ENCODE measurements around the gene NPHP1.
A peak's percentile ranks its signal among the peaks of the same experiment; 100 is the strongest.
"Not testable (repeated sequence)": the region's sequence is repeated elsewhere in the genome, so short reads cannot be mapped to it uniquely, and the experiment has no call there.

Gene NPHP1

DNA sequence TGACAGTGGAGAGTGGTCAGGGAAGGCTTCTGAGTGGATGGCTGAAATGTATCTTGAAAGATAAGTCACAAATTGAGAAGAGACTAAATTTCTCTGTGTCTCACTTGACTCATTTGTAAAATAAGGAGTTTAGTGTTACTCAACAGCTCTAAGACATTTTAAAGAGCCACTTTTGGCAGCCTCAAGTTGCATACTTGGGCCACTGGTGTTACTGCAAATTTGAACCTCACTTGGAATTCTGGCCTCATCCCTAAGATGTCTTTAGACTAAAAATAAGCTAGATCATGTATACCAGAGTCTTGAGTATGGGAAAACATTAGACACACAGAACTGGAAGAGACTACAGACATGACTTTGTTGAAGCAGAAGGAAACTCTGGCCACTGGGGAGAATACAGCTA, 12.0 kb upstream of the NPHP1 start:
- Histone ChIP-seq H3K27me3 (ENCODE audit: control insufficient read depth, insufficient read depth, low read length) (peaks cover 3% of the 10 kb centered on the region), H3K36me3 (ENCODE audit: control insufficient read depth, insufficient read depth, low read length) (no peaks in the 10 kb centered on the region), H3K9ac (ENCODE audit: low read depth, low read length) (no peak overlapping the region), H3K4me3 (ENCODE audit: low read depth, low read length) (no peak overlapping the region), H3K4me1 (ENCODE audit: control insufficient read depth, insufficient read depth, low read length) (no peaks in the 10 kb centered on the region), H3K9me3 (ENCODE audit: control insufficient read depth, insufficient read depth, low read length) (no peaks in the 10 kb centered on the region)

DNA sequence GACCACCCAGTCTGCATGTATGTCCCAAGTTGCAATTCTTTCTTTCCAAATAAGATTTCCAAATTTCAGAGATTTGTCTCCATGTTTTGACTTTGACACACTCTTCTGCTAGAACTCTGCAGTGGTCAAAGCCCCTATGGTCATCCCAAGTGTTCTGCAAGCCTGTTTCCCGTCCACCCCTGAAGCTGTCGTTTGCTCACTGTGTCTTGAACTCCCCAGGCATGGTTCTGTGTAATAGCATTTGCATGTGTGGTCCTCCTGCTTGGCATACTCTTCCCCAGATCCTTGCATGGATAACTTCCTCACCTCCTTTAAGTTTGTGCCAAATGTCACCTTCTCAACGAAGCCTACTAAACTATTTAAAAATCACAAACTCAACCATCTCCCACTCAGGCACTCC, 11.4 kb upstream of the NPHP1 start:
- no peak overlapping the region for H3K4me3 ChIP-seq (ENCODE audit: low read depth, low read length)
- peaks cover 3% of the 10 kb centered on the region for H3K27me3 ChIP-seq (ENCODE audit: control insufficient read depth, insufficient read depth, low read length)
- no peaks in the 10 kb centered on the region for H3K9me3 ChIP-seq (ENCODE audit: control insufficient read depth, insufficient read depth, low read length)
- H3K4me1 ChIP-seq (ENCODE audit: control insufficient read depth, insufficient read depth, low read length) = no peaks in the 10 kb centered on the region
- no peak overlapping the region for H3K9ac ChIP-seq (ENCODE audit: low read depth, low read length)
- no peaks in the 10 kb centered on the region for H3K36me3 ChIP-seq (ENCODE audit: control insufficient read depth, insufficient read depth, low read length)

DNA sequence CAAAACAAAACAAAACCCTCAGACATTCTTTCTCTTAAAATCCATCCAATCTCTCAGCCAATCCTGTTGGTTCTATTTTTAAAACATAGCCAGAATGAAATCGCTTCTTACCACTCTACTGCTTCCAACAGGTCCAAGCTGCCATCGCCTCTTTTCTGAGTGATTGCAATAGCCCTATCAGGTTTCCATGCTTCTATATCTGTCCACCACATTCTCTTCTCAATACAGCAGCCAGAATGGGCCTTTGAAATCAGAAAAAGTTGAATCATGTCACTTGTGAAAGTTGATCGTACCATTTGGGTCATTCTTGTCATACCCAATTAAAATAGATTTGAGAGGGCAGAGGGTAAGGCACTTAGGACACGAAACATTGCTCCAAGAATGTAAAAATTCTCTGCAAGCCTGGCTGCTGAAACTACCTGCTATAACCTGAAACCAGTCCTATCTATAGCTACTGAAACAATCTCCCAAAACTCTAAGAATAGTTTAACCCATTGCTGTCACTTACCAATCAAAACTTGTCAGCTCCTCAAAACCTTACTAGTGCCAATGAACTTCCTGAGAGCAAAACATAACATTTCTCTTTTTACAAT, 10.8 kb upstream of the NPHP1 start:
- no peaks in the 10 kb centered on the region for H3K9me3 ChIP-seq (ENCODE audit: control insufficient read depth, insufficient read depth, low read length)
- no peak overlapping the region for H3K9ac ChIP-seq (ENCODE audit: low read depth, low read length)
- H3K27me3 ChIP-seq (ENCODE audit: control insufficient read depth, insufficient read depth, low read length) = peaks cover 3% of the 10 kb centered on the region
- H3K4me1 ChIP-seq (ENCODE audit: control insufficient read depth, insufficient read depth, low read length) = no peaks in the 10 kb centered on the region
- no peak overlapping the region for H3K4me3 ChIP-seq (ENCODE audit: low read depth, low read length)
- no peaks in the 10 kb centered on the region for H3K36me3 ChIP-seq (ENCODE audit: control insufficient read depth, insufficient read depth, low read length)

DNA sequence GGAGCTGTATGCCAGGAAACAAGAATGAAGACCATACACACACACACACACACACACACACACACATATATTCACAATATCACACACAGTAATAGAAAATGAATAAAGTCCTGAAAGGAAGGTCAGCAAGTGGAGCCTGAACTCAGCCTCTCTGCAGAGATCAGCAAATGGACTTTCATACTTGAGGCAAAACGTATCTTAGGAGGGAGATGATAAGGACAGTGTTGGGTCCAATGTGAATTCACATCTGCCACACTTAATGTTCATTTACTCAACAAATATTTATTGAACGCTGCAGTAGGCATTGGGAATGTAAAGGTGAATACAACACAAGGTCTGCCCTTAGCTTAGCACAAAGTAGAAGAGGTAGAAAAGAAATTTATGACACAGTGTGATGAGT, 10.3 kb upstream of the NPHP1 start:
- Histone ChIP-seq H3K27me3 (ENCODE audit: control insufficient read depth, insufficient read depth, low read length) (peaks cover 3% of the 10 kb centered on the region), H3K9me3 (ENCODE audit: control insufficient read depth, insufficient read depth, low read length) (no peaks in the 10 kb centered on the region), H3K36me3 (ENCODE audit: control insufficient read depth, insufficient read depth, low read length) (no peaks in the 10 kb centered on the region), H3K4me1 (ENCODE audit: control insufficient read depth, insufficient read depth, low read length) (no peaks in the 10 kb centered on the region), H3K4me3 (ENCODE audit: low read depth, low read length) (no peak overlapping the region), H3K9ac (ENCODE audit: low read depth, low read length) (no peak overlapping the region)

DNA sequence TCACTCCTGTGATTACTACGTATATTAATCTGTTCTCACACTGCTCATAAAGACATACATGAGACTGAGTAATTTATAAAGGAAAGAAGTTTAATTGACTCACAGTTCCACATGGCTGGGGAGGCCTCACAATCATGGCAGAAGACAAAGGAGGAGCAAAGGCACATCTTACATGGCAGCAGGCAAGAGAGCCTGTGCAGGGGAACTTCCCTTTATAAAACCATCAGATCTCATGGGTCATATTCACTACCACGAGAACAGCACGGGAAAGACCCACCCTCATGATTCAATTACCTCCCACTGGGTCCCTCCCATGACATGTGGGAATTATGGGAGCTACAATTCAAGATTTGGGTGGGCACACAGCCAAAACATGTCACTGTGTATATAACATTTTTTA, 8.7 kb upstream of the NPHP1 start:
- not testable (repeated sequence) for H3K27me3 ChIP-seq (ENCODE audit: control insufficient read depth, insufficient read depth, low read length); H3K9ac ChIP-seq (ENCODE audit: low read depth, low read length); H3K9me3 ChIP-seq (ENCODE audit: control insufficient read depth, insufficient read depth, low read length); H3K36me3 ChIP-seq (ENCODE audit: control insufficient read depth, insufficient read depth, low read length); H3K4me1 ChIP-seq (ENCODE audit: control insufficient read depth, insufficient read depth, low read length); H3K4me3 ChIP-seq (ENCODE audit: low read depth, low read length)

DNA sequence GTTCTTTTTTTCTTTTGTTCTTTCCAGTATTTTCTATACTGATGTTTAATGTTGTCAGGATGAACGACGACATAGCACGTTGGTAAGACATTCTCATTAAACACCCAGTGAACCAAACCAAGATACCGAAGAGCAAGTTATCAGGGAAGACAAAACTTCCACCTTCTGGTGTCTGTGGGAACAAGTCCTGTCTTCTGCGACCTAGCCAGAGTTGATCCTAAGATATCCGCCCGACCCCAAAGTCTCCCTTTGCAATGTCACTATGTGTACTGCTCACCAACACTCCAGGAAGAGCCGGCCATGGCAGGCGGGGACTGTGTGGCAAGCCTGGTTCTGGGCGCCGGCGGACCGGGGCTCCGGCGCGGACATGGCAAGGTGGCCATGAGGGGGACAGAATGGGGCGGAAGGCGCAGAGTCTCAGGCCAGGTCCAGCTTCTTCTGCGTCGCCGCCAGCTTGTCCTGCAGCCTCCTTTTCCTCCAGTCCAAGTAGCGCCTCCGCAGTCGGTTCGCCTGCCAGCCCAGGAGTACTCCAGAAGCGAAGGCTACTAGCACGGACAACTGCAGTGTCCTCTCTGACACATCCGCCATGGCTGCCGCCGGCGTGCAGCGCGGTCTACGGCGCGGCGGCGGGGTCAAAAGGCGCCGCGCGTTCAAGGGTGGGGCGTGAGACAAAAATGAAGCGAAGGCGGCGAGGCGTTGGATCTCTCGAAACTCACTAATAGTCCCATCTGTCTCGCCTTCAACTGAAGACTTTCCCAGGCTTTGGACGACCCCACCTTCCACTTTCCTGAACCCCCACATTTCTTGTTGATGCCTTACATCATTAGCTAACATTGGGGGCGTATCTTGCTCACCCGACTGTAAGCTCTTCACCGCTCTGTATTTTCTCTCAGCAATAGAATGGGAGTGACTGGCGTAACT, 7.4 kb upstream of the NPHP1 start, which contains the start of gene MTLN:
MTLN (minus strand) TSS at position 610 of the 921 bp plus-strand sequence; CDS start at position 588, 22 bp downstream.
- Histone ChIP-seq H3K4me3 (ENCODE audit: low read depth, low read length) (peak within 1 kb of the TSS; percentile 94), H3K27me3 (ENCODE audit: control insufficient read depth, insufficient read depth, low read length) (peaks cover 3% of the 10 kb centered on the region), H3K9me3 (ENCODE audit: control insufficient read depth, insufficient read depth, low read length) (no peaks in the 10 kb centered on the region), H3K4me1 (ENCODE audit: control insufficient read depth, insufficient read depth, low read length) (no peaks in the 10 kb centered on the region), H3K9ac (ENCODE audit: low read depth, low read length) (peak within 1 kb of the TSS; percentile 67), H3K36me3 (ENCODE audit: control insufficient read depth, insufficient read depth, low read length) (no peaks in the 10 kb centered on the region)

DNA sequence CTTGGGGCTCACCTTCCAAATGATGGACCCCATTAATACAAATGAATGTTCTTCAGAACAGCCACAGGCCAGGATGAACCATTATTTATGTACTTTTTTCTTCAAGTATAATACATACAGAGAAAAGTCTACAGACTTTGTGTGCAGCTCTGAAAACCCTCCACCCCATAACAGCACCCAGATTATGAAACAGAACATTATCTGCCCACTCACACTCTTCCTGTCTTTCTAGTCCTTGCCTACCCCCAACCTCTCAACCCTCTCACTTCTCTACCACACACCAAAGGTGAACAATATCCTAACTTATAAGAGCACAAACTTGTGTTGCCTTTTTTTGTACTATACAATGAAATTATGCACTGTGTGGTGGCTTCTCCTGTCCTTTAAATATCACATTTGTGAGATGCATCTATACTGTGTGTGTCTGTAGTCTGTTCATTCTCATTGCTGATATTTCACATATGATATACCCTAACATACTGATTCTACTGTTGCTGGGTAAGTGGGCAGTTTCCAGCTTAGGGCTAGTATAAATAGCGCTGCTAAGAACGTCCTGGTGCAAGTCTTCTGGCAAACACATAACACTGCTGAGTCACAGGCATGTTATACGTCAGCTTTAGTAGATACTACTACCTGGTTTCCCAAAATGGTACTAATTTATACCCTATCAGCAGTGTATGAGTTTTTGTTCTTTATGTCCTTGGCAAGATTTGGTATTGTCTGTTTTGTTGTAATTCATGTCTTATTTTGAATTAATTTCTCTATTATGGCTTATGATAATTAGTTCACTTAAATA, 1.0 kb upstream of the NPHP1 start:
- Histone ChIP-seq H3K4me3 (ENCODE audit: low read depth, low read length) (no peak overlapping the region), H3K4me1 (ENCODE audit: control insufficient read depth, insufficient read depth, low read length) (peaks cover 2% of the 10 kb centered on the region), H3K9ac (ENCODE audit: low read depth, low read length) (no peak overlapping the region), H3K9me3 (ENCODE audit: control insufficient read depth, insufficient read depth, low read length) (no peaks in the 10 kb centered on the region), H3K27me3 (ENCODE audit: control insufficient read depth, insufficient read depth, low read length) (no peaks in the 10 kb centered on the region), H3K36me3 (ENCODE audit: control insufficient read depth, insufficient read depth, low read length) (no peaks in the 10 kb centered on the region)

DNA sequence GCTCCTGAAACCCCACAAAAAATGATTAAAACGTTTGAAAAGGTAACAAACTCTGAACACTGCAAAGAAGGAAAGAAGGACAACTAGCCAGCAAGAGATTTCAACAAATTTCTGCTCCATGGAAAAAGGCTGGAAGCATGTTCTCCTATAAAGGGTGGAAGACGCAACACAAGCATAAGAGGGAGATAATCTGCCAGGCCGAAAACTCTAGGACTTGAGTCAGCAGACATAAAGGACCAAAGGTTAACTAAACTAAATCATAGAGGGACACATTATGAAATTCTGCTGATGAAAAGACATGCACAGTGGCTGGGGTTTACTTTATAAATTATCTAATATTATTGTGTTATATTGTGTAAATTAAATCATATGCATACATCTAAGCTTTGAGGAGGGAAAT, 6.8 kb downstream of the NPHP1 start:
- H3K4me1 ChIP-seq (ENCODE audit: control insufficient read depth, insufficient read depth, low read length) = no peaks in the 10 kb centered on the region
- no peaks in the 10 kb centered on the region for H3K9me3 ChIP-seq (ENCODE audit: control insufficient read depth, insufficient read depth, low read length)
- no peak overlapping the region for H3K9ac ChIP-seq (ENCODE audit: low read depth, low read length)
- no peak overlapping the region for H3K4me3 ChIP-seq (ENCODE audit: low read depth, low read length)
- no peaks in the 10 kb centered on the region for H3K27me3 ChIP-seq (ENCODE audit: control insufficient read depth, insufficient read depth, low read length)
- no peaks in the 10 kb centered on the region for H3K36me3 ChIP-seq (ENCODE audit: control insufficient read depth, insufficient read depth, low read length)

DNA sequence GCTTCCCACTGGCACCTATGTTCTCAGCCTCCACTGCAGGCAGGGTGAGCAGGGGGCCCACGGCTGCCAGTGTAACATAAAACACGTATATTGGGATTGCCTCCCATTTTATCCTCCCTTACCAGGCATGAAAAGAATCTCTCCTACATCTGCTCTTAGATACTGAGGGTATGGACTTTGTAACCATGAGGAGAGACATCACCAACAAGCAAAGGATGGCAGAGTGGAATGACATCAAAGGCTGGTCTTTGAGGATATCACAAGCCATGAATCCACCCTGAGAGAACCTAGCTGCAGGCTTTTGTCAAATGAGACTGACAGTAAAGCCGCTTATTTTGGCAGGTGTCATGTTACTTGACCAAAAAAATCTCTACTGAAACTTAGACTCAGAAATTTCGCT, 7.4 kb downstream of the NPHP1 start:
- no peaks in the 10 kb centered on the region for H3K36me3 ChIP-seq (ENCODE audit: control insufficient read depth, insufficient read depth, low read length)
- no peaks in the 10 kb centered on the region for H3K27me3 ChIP-seq (ENCODE audit: control insufficient read depth, insufficient read depth, low read length)

DNA sequence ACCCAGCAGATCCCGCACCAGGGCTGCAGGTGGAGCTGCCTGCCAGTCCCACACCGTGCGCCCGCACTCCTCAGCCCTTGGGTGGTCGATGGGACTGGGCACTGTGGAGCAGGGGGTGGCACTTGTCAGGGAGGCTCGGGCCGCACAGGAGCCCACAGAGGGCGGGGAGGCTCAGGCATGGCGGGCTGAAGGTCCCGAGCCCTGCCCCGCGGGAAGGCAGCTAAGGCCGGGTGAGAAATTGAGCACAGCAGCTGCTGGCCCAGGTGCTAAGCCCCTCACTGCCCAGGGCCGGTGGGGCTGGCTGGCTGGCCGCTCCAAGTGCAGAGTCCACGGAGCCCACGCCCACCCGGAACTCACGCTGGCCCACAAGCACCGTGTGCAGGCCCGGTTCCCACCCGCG, 14.6 kb downstream of the NPHP1 start:
- not testable (repeated sequence) for H3K36me3 ChIP-seq (ENCODE audit: control insufficient read depth, insufficient read depth, low read length); H3K9ac ChIP-seq (ENCODE audit: low read depth, low read length); H3K4me1 ChIP-seq (ENCODE audit: control insufficient read depth, insufficient read depth, low read length); H3K4me3 ChIP-seq (ENCODE audit: low read depth, low read length); H3K27me3 ChIP-seq (ENCODE audit: control insufficient read depth, insufficient read depth, low read length); H3K9me3 ChIP-seq (ENCODE audit: control insufficient read depth, insufficient read depth, low read length)

More for the DNA sequence above, 7.4 kb downstream of the NPHP1 start:
- Histone ChIP-seq H3K4me3 (ENCODE audit: low read depth, low read length) (no peak overlapping the region), H3K9me3 (ENCODE audit: control insufficient read depth, insufficient read depth, low read length) (no peaks in the 10 kb centered on the region), H3K4me1 (ENCODE audit: control insufficient read depth, insufficient read depth, low read length) (no peaks in the 10 kb centered on the region), H3K9ac (ENCODE audit: low read depth, low read length) (no peak overlapping the region)

DNA sequence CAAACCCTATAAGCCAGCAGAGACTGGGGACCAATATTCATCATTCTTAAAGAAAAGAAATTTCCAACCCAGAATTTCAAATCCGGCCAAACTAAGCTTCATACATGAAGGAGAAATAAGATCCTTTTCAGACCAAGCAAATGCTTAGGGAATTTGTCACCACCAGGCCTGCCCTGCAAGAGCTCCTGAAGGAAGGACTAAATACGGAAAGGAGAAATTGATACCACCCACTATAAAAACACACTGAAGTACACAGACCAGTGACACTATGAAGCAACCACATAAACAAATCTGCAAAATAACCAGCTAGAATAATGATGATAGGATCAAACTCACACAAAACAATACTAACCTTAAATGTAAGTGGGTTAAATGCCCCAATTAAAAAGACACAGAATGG, 22.4 kb downstream of the NPHP1 start:
- Histone ChIP-seq H3K9me3 (ENCODE audit: control insufficient read depth, insufficient read depth, low read length) (peaks cover 5% of the 10 kb centered on the region), H3K4me3 (ENCODE audit: low read depth, low read length) (no peak overlapping the region), H3K9ac (ENCODE audit: low read depth, low read length) (no peak overlapping the region), H3K27me3 (ENCODE audit: control insufficient read depth, insufficient read depth, low read length) (no peaks in the 10 kb centered on the region), H3K36me3 (ENCODE audit: control insufficient read depth, insufficient read depth, low read length) (no peaks in the 10 kb centered on the region), H3K4me1 (ENCODE audit: control insufficient read depth, insufficient read depth, low read length) (no peaks in the 10 kb centered on the region)

All from iPS-15b (cell line).